Subcutaneous adipose tissue (tissue), 4 donors: Measurements from ENCODE around the gene CD177. TPM values are rescaled to one million over a fixed set of nuclear protein-coding genes. Genes with fewer than 3 reads are reported as not detected.

Experiments
- CTCF ChIP-seq: fragments of 450-650 bp; IDR thresholded peaks from one replicate; pipeline ENCODE4 v1.5.1; 2016; ENCODE audit warnings: low read depth, mild to moderate bottlenecking, control low read depth, antibody characterized with exemption, moderate library complexity
- total RNA-seq, 4 donors: library from RNA; depleted of rRNA; stranded (reverse); fragments of >200 nt; gene quantifications; one replicate each; pipeline ENCODE4 v1.1.0, GENCODE V29; 2016

CD177 gene
- total RNA-seq, 4 donors from 2014 or later: 3.6 to 6.8 TPM; not detected in 2

DNA sequence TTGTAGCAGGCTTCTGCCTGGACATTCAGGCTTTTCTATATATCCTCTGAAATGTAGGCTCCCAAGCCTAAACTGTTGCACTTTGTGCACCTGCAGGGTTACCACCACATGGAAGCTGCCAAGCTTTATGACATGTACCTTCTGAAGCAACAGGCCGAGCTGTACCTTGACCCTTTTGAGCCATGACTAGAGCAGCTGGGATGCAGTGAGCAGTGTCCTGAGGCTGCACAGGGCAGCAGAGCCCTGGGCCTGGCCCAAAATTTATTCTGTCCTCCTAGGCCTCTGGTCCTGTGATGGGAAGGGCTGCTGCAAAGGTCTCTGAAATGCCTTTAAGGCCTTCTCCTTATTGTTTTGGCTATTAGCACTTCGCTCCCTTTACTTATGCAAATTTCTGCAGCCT, 23.5 kb upstream of the CD177 start:
- no peak for TF ChIP-seq CTCF

GRCh38 chr19:43330726-43331434, 22.6 kb upstream of the CD177 start:
- TF ChIP-seq CTCF: no peak

DNA sequence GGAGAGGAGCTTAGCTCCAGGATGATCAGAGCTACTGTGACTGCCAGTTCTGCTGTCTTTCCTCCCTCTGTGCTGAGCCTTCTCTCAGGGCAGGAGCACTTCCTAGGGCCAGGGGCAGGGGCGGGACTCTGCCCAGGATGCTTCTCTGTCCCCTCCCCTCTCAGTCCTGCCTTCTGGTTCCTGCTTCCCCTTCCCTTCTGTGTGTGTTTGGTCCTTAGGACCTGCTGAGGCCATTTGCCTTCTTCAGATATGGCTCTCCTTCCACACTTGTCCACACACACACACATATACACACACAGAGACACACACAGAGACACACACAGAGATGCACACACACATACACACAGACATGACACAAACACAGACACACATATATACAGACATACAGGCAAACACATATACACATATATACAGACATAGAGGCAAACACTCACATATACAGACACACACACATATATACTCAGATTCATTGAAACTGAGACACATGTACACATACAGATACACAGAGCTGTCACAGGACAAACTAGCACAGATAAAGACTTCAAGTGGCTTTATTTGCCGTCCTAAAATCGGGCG, 22.0 kb upstream of the CD177 start:
- TF ChIP-seq CTCF: no peak

GRCh38 chr19:43332058-43332922, 21.2 kb upstream of the CD177 start:
- no peak for TF ChIP-seq CTCF

DNA sequence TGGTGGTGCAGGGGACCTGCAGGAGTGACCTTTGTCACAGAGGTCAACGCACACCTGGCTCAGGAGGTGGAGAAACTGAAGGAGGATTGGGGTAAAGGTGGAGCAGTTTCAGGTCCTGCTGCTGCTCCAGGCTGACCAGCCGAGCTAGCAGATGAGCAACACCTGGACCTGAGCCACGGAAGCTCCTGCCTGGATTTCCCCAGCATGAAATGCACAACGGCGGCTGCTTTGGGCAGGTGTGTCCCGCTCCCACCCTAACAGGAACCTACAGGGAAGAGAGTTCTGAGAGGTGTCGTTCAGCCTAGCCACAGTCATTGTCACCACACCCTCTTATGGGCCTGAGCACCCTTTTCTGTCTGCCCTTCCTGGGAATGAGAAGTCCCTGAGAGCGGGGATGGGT, 15.7 kb upstream of the CD177 start:
- no peak for TF ChIP-seq CTCF

GRCh38 chr19:43338530-43338929, 15.0 kb upstream of the CD177 start:
- TF ChIP-seq CTCF: no peak
